HepG2 (cell line): ENCODE measurements around the gene PDIA6. TPM values are rescaled to one million over a fixed set of nuclear protein-coding genes. Genes with fewer than 3 reads are reported as not detected.

Experiments
- ATAC-seq: fragments of 200-7000 bp; cut with Tn5 transposase; 3 replicates; pipeline ENCODE4 v1.9.1; 2020; ENCODE audit warnings: mild to moderate bottlenecking, moderate library complexity
- BruUV-seq: library from RNA; stranded (reverse); fragments of 400-500 nt; replicated peaks from 2 replicates; lab custom pipeline; 2021; lab: Mats Ljungman, UMichigan
- CTCF ChIA-PET: fragments of 300-600 bp; formaldehyde crosslinking; extraction: SDS; loops from one replicate; lab custom pipeline; 2021; ENCODE audit warnings: low total read pairs, inconsistent platforms, low intra/inter-chr PET ratio; lab: Yijun Ruan, JAX
- POLR2A ChIA-PET: fragments of 350-600 bp; sonication (Branson Sonifier 250); formaldehyde crosslinking; loops from one replicate; lab custom pipeline; 2020; ENCODE audit warnings: antibody characterized with exemption, inconsistent platforms; lab: Yijun Ruan, JAX
- DNase-seq: peaks from one replicate; pipeline ENCODE4 v3.0.0-alpha.2; 2015; ENCODE audit warnings: low spot score
- FAIRE-seq: peaks from 3 replicates; lab custom pipeline; 2011; peaks lifted over from hg19 to GRCh38; lab: Jason Lieb, UNC
- H2AFZ ChIP-seq: one replicate; pipeline ENCODE4 v1.6.1; 2011; ENCODE audit warnings: low read length, inconsistent platforms
- H3K27ac ChIP-seq: fragments of 300-600 bp; 3 replicates; pipeline ENCODE4 v1.8.0; 2011; ENCODE audit warnings: mixed run types, mild to moderate bottlenecking, mixed read lengths, low read length, inconsistent platforms; ENCODE audit not compliant: insufficient read depth; ENCODE audit errors: extremely low read length
- H3K27me3 ChIP-seq, 2 experiments: fragments of 200-600 bp in 1 of 2; 2 replicates in 1 of 2; 3 replicates in 1 of 2; pipeline versions ENCODE4 v1.6.0 to v1.8.0; 2011; ENCODE audit warnings: low read length in 2 of 2, mild to moderate bottlenecking in 2 of 2, moderate library complexity in 2 of 2, inconsistent platforms in 1 of 2; ENCODE audit not compliant: insufficient read depth in 2 of 2, control insufficient read depth in 1 of 2
- H3K36me3 ChIP-seq, 2 experiments: fragments of 200-600 bp in 1 of 2; replicated peaks in 1 of 2; 2 replicates in 1 of 2; 3 replicates in 1 of 2; pipeline versions ENCODE4 v1.5.1 to v1.8.0; 2011; ENCODE audit warnings: low read length in 2 of 2, inconsistent platforms in 1 of 2; ENCODE audit not compliant: insufficient read depth in 2 of 2, control insufficient read depth in 1 of 2
- H3K4me1 ChIP-seq: 2 replicates; pipeline ENCODE4 v1.5.1; 2012; ENCODE audit warnings: low read length, inconsistent platforms; ENCODE audit not compliant: insufficient read depth
- H3K4me2 ChIP-seq: 2 replicates; pipeline ENCODE4 v1.6.0; 2011; ENCODE audit warnings: low read depth, low read length, inconsistent platforms
- H3K4me3 ChIP-seq, 3 experiments: fragments of 200-600 bp in 1 of 3; sonication (generic), shearing (Covaris generic) in 1 of 3; replicated peaks in 1 of 3; 2 replicates each; pipeline ENCODE4 v1.5.1; 2011 to 2016; ENCODE audit warnings: low read length in 3 of 3, inconsistent platforms in 2 of 3, low read depth in 2 of 3, mild to moderate bottlenecking in 2 of 3, control low read depth in 1 of 3, mixed read lengths in 1 of 3; ENCODE audit not compliant: insufficient read depth in 1 of 3
- H3K79me2 ChIP-seq: one replicate; pipeline ENCODE4 v1.6.1; 2011; ENCODE audit warnings: low read length, inconsistent platforms; ENCODE audit not compliant: insufficient read depth
- H3K9ac ChIP-seq: 2 replicates; pipeline ENCODE4 v1.6.0; 2011; ENCODE audit warnings: mild to moderate bottlenecking, low read depth, low read length, inconsistent platforms; ENCODE audit not compliant: insufficient read depth
- H3K9me3 ChIP-seq: 2 replicates; pipeline ENCODE4 v1.5.1; 2012; ENCODE audit warnings: mild to moderate bottlenecking, low read length
- H4K20me1 ChIP-seq: 2 replicates; pipeline ENCODE4 v1.6.0; 2011; ENCODE audit warnings: inconsistent platforms, mild to moderate bottlenecking, low read length, moderate library complexity; ENCODE audit not compliant: insufficient read depth
- DNMT1 ChIP-seq: sonication (generic); formaldehyde crosslinking; IDR thresholded peaks from 2 replicates; pipeline ENCODE4 v1.5.1; 2020; ENCODE audit warnings: mild to moderate bottlenecking, missing genetic modification reagents
- JUN ChIP-seq: sonication (generic); formaldehyde crosslinking; IDR thresholded peaks from 2 replicates; pipeline ENCODE4 v1.4.0; 2020; ENCODE audit warnings: mild to moderate bottlenecking, missing genetic modification reagents
- PAF1 ChIP-seq: IDR thresholded peaks from 2 replicates; pipeline ENCODE4 v1.6.1; 2016; ENCODE audit warnings: missing genetic modification reagents, missing compliant biosample characterization
- PATZ1 ChIP-seq: sonication (generic); formaldehyde crosslinking; IDR thresholded peaks from 2 replicates; pipeline ENCODE4 v1.4.0; 2020; ENCODE audit warnings: missing genetic modification reagents
- SMYD3 ChIP-seq: sonication (generic); formaldehyde crosslinking; IDR thresholded peaks from 2 replicates; pipeline ENCODE4 v1.8.1; 2023; ENCODE audit warnings: mild to moderate bottlenecking, missing genetic modification reagents
- ZNF460 ChIP-seq: sonication (generic); formaldehyde crosslinking; IDR thresholded peaks from 2 replicates; pipeline ENCODE4 v1.5.1; 2020; ENCODE audit warnings: missing genetic modification reagents, mild to moderate bottlenecking, borderline replicate concordance
- ZSCAN21 ChIP-seq: sonication (generic); formaldehyde crosslinking; IDR thresholded peaks from 2 replicates; pipeline ENCODE4 v1.8.0; 2022; ENCODE audit warnings: mild to moderate bottlenecking, missing genetic modification reagents, moderate library complexity, borderline replicate concordance
- WGBS: methylation state at CpG from one replicate; pipeline ENCODE4 v1.1.6; 2017; ENCODE audit warnings: low lambda C conversion rate; 5-methylcytosine and 5-hydroxymethylcytosine counted together
- in situ Hi-C: cut with HindIII; loops from 2 replicates; pipeline ENCODE4 v1.10.0; 2017; ENCODE audit warnings: low pct_unique_long_range_greater_than_20kb; ENCODE audit not compliant: extremely low pct_ligation_motif_present
- intact Hi-C: fragments of 100-400 bp; cut with micrococcal nuclease; formaldehyde crosslinking; loops from one replicate; pipeline ENCODE4 v1.10.0; 2022; ENCODE audit not compliant: unreplicated experiment
- polyA plus RNA-seq, 8 experiments: library from polyadenylated mRNA; depleted of rRNA in 3 of 8; stranded (reverse) in 7 of 8; unstranded in 1 of 8; fragments of >200 nt; fragmentation: Illumina TruSeq in 4 of 8; extraction: Trizol in 4 of 8; gene quantifications; 2 replicates each; pipeline versions ENCODE4 v1.2.1 to v1.2.3, GENCODE V29; 2011 to 2016; ENCODE audit warnings: low read depth in 4 of 8, missing spikeins in 1 of 8, mixed read lengths in 1 of 8; ENCODE audit not compliant: insufficient read depth in 1 of 8
- total RNA-seq, 5 experiments: library from RNA; depleted of rRNA; stranded (reverse); fragments of >200 nt; fragmentation: Illumina TruSeq; extraction: Trizol; gene quantifications; 2 replicates each; pipeline ENCODE4 v1.2.3, GENCODE V29; 2016; ENCODE audit warnings: low read depth in 1 of 5

Gene PDIA6
- total and polyA plus RNA-seq, 2 of the 13 experiments (the other 11 are each of a cell fraction or from before 2014, with no cell fraction given), result 586 to 642 TPM

DNA sequence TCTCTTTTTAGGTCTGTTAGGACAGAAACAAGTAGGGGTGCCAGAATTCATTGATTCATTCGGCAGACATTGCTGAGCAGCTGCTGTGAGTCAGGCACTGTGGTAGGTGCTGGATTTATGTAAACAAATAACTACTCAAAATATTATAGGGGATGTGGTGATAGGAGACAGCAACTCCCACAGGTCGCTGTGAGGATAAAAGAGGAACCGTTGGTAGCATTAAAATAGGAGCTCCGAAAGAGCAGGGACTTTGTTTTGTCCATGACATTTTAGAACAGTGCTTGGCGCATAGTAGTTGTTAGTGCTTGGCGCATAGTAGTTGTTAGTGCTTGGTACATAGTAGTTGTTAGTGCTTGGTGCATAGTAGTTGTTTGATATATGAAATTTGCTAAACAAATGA is 62.0 kb downstream of the PDIA6 start:
- ATAC-seq, result no peak
- TF ChIP-seq PATZ1 (CRISPR knock-in tag) (no peak), JUN (CRISPR knock-in tag) (no peak), PAF1 (CRISPR knock-in tag) (no peak), ZNF460 (CRISPR knock-in tag) (no peak), DNMT1 (no peak), ZSCAN21 (CRISPR knock-in tag) (peak; percentile 62; the same call in 1 of the 2 replicates), SMYD3 (CRISPR knock-in tag) (no peak)
- POLR2A ChIA-PET, result no interaction called here

More for the DNA sequence above, 62.0 kb downstream of the PDIA6 start:
- no peak for DNase-seq
- Histone ChIP-seq H3K9ac (no peak overlapping the region), H3K4me3 (no peak overlapping the region), H3K4me2 (no peak overlapping the region), H3K27ac (no peak overlapping the region), H3K79me2 (no peaks in the 10 kb centered on the region), H3K36me3 (no peaks in the 10 kb centered on the region), H4K20me1 (no peaks in the 10 kb centered on the region), H3K27me3 (peaks cover 0 to 17% of the 10 kb centered on the region in 2 experiments; a peak in 4 of 5 replicates), H3K9me3 (no peaks in the 10 kb centered on the region), H2AFZ (no peak overlapping the region), H3K4me1 (peaks cover 9% of the 10 kb centered on the region; the same call in 1 of the 2 replicates)
- CTCF ChIA-PET, result no interaction called here
- intact Hi-C loops, result no loop called here
- 37% methylated on average over 6 of the region's 6 CpGs for WGBS
- FAIRE-seq, result no peak
- in situ Hi-C loops, result no loop called here
- BruUV-seq, result no TSS peak
